C1 segment of cervical spinal cord (tissue), 14 donors: ENCODE measurements around the gene TTC8.
"Not testable (repeated sequence)": the region's sequence is repeated elsewhere in the genome, so short reads cannot be mapped to it uniquely, and the experiment has no call there.

Source experiments
- DNase-seq, 14 donors: peaks; one replicate each; lab custom pipeline; 2025; lab: John Stamatoyannopoulos, UW

TTC8 gene

GRCh38 chr14:88823968-88824313 lies 510 bp upstream of the TTC8 start:
- no peak for DNase-seq

GRCh38 chr14:88825078-88825458 lies 617 bp downstream of the TTC8 start:
- no peak for DNase-seq

GRCh38 chr14:88825503-88825902 lies 1.1 kb downstream of the TTC8 start:
- no peak for DNase-seq

- DNase-seq, result no peak
Measured at GRCh38 chr14:88829188-88829587, 4.7 kb downstream of the TTC8 start.

GRCh38 chr14:88829685-88830302 lies 5.3 kb downstream of the TTC8 start:
- no peak for DNase-seq

- peak in 1 of 14 donors; percentile 24 for DNase-seq
Measured at GRCh38 chr14:88831284-88831683, 6.8 kb downstream of the TTC8 start.

- no peak for DNase-seq
Measured at GRCh38 chr14:88834883-88835431, 10.5 kb downstream of the TTC8 start.

GRCh38 chr14:88835661-88836060 lies 11.2 kb downstream of the TTC8 start:
- no peak for DNase-seq

- DNase-seq, result no peak
Measured at GRCh38 chr14:88837495-88837894, 13.0 kb downstream of the TTC8 start.

- DNase-seq, result no peak
Measured at GRCh38 chr14:88838015-88838414, 13.6 kb downstream of the TTC8 start.

- DNase-seq, result no peak
Measured at GRCh38 chr14:88840926-88841325, 16.5 kb downstream of the TTC8 start.

- DNase-seq, result no peak
Measured at GRCh38 chr14:88841741-88842140, 17.3 kb downstream of the TTC8 start.

GRCh38 chr14:88842414-88842813 lies 18.0 kb downstream of the TTC8 start:
- no peak for DNase-seq

- no peak for DNase-seq
Measured at GRCh38 chr14:88844980-88845491, 20.6 kb downstream of the TTC8 start.

GRCh38 chr14:88848571-88848970 lies 24.1 kb downstream of the TTC8 start:
- no peak for DNase-seq

GRCh38 chr14:88849716-88850115 lies 25.3 kb downstream of the TTC8 start:
- no peak for DNase-seq

GRCh38 chr14:88851587-88851986 lies 27.1 kb downstream of the TTC8 start:
- no peak for DNase-seq

GRCh38 chr14:88852632-88853031 lies 28.2 kb downstream of the TTC8 start:
- DNase-seq, result no peak

- no peak for DNase-seq
Measured at GRCh38 chr14:88853129-88853528, 28.7 kb downstream of the TTC8 start.

- DNase-seq, result peak in 1 of 14 donors; percentile 8
Measured at GRCh38 chr14:88856786-88857366, 32.4 kb downstream of the TTC8 start.

- not testable (repeated sequence) for DNase-seq
Measured at GRCh38 chr14:88857861-88858260, 33.4 kb downstream of the TTC8 start.

GRCh38 chr14:88859118-88859517 lies 34.7 kb downstream of the TTC8 start:
- DNase-seq, result not testable (repeated sequence)

- DNase-seq, result no peak
Measured at GRCh38 chr14:88863167-88863566, 38.7 kb downstream of the TTC8 start.
